LNCaP clone FGC (cell line): ENCODE results near the gene ZNF837.

Experiments used
- DNase-seq: peaks from one replicate; pipeline ENCODE4 v3.0.0-alpha.2; 2011; ENCODE audit warnings: low read depth
- H3K4me3 ChIP-seq: 2 replicates; pipeline ENCODE4 v1.5.1; 2011; ENCODE audit warnings: mild to moderate bottlenecking, low read depth, low read length, control low read depth
- TF ChIP-seq, protein P1 (sequence below): IDR thresholded peaks from 2 replicates; pipeline ENCODE4 v1.5.1; 2012; ENCODE audit warnings: mild to moderate bottlenecking; ENCODE audit not compliant: control insufficient read depth, insufficient read depth; ENCODE audit errors: extremely low read depth

ZNF837 gene

DNA sequence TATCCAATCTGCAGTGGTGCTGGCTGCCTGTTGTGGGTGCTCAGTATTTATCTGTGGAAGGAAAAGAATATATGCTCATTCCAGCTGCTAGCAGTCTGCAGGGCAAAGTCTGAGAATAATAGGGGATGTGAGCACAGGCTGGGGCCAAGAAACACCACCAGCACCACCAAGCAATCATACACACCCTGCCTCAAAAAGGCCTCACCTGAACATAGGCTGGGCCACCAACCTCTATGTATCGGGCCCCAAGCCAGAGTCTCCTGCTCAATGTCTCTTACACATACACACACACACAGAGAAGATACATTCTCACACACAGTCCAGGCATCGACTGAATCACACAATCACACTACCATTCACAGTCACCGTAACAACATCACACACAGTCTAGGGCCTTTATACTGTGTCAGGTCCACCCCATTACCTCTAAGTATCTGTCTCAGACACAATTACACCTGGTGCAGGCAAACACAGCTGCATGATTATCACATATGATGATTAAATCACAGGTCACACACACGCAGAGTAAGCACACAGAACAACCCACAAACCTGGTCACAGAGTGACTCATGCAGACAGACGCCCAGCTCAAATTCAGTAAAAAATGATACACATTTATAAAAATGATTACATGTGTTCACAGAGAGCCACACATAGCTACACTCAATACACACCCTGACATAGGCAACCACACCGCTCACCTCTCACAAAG is 55.4 kb downstream of the ZNF837 start:
- H3K4me3 ChIP-seq = peak overlapping the region; percentile 97
- DNase-seq = no peak
- TF ChIP-seq, protein P1, sequence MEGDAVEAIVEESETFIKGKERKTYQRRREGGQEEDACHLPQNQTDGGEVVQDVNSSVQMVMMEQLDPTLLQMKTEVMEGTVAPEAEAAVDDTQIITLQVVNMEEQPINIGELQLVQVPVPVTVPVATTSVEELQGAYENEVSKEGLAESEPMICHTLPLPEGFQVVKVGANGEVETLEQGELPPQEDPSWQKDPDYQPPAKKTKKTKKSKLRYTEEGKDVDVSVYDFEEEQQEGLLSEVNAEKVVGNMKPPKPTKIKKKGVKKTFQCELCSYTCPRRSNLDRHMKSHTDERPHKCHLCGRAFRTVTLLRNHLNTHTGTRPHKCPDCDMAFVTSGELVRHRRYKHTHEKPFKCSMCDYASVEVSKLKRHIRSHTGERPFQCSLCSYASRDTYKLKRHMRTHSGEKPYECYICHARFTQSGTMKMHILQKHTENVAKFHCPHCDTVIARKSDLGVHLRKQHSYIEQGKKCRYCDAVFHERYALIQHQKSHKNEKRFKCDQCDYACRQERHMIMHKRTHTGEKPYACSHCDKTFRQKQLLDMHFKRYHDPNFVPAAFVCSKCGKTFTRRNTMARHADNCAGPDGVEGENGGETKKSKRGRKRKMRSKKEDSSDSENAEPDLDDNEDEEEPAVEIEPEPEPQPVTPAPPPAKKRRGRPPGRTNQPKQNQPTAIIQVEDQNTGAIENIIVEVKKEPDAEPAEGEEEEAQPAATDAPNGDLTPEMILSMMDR = no peak

DNA sequence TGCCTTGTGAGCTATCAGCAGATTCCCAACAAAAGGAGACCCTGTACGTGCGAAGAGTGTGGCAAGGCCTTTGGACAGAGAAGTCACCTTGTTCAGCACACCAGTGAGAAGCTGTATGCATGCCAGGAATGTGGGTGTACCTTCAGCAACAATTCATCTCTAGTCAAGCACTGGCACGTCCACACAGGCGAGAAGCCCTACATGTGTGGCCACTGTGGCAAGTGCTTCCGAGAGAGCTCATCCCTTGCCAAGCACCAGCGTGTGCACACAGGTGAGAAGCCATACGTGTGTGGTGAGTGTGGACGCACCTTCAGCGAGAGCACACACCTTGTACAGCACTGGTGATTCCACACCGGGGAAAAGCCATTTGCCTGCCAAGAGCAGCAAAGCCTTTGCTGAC is 61.6 kb downstream of the ZNF837 start:
- TF ChIP-seq, protein P1 = no peak
- no peak overlapping the region for H3K4me3 ChIP-seq
- DNase-seq = no peak

DNA sequence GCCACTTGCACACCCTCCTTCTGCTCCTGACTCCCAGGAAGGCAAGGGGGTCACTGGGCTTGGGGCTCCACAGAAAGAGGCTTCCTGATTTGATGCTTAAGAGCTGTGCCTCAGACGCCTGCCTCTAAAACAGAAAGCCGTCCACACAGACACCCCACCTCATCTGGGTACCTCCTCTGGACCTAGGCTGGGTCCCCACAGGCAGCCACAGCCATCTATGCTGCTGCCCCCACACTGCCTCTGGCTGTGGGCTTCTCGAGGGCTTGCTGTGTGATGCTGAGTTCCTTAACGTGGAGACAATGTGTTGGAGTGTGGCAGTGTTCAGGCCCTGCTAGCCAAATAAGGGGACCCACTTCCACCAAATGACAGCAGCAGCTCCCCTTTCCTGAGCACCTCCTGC is 62.5 kb downstream of the ZNF837 start:
- TF ChIP-seq, protein P1 = no peak
- H3K4me3 ChIP-seq = no peak overlapping the region
- no peak for DNase-seq
